CMK (cell line): ENCODE results near the gene SALL4.

ENCODE experiments used
- DNase-seq: peaks from one replicate; pipeline ENCODE4 v3.0.0-alpha.2; 2010; ENCODE audit warnings: low read depth

The SALL4 gene

GRCh38 chr20:51735728-51736600 lies 66.4 kb downstream of the SALL4 start:
- DNase-seq = no peak

GRCh38 chr20:51734876-51735720 lies 67.2 kb downstream of the SALL4 start:
- DNase-seq = no peak

- DNase-seq = no peak
Observed at GRCh38 chr20:51733070-51733469, 69.3 kb downstream of the SALL4 start.
